Lung (tissue), 12 donors: ENCODE results near the gene ATN1. TPM values are rescaled to one million over a fixed set of nuclear protein-coding genes. Genes with fewer than 3 reads are reported as not detected.

Experiments
- ATAC-seq: fragments of 200-7000 bp; cut with Tn5 transposase; one replicate; pipeline ENCODE4 v1.9.1; 2020; ENCODE audit warnings: moderate number of reproducible peaks; ENCODE audit not compliant: insufficient read depth, low FRiP score
- DNase-seq, 3 donors: peaks; one replicate each; pipeline ENCODE4 v3.0.0-alpha.2; 2013 to 2017
- H3K27ac ChIP-seq, 2 donors: one replicate each; pipeline ENCODE4 v1.5.1; 2013; ENCODE audit warnings: mild to moderate bottlenecking in 2 of 2, moderate library complexity in 2 of 2, control low read depth in 1 of 2, inconsistent platforms in 1 of 2, low read depth in 1 of 2, low read length in 1 of 2
- H3K27me3 ChIP-seq, 3 donors: one replicate each; pipeline ENCODE4 v1.5.1; 2013; ENCODE audit warnings: low read length in 2 of 3; ENCODE audit not compliant: control insufficient read depth in 3 of 3, insufficient read depth in 3 of 3
- H3K36me3 ChIP-seq, 4 donors: one replicate each; pipeline ENCODE4 v1.5.1; 2013; ENCODE audit warnings: low read length in 4 of 4, mild to moderate bottlenecking in 1 of 4, moderate library complexity in 1 of 4; ENCODE audit not compliant: control insufficient read depth in 4 of 4, insufficient read depth in 4 of 4
- H3K4me1 ChIP-seq, 5 donors: one replicate each; pipeline ENCODE4 v1.5.1; 2013; ENCODE audit warnings: low read length in 5 of 5, mild to moderate bottlenecking in 2 of 5, moderate library complexity in 1 of 5; ENCODE audit not compliant: control insufficient read depth in 5 of 5, insufficient read depth in 5 of 5
- H3K4me3 ChIP-seq: one replicate; pipeline ENCODE4 v1.5.1; 2013; ENCODE audit warnings: mild to moderate bottlenecking, control low read depth, moderate library complexity
- H3K9ac ChIP-seq, 2 donors: one replicate each; pipeline ENCODE4 v1.5.1; 2013; ENCODE audit warnings: low read length in 2 of 2, control low read depth in 1 of 2; ENCODE audit not compliant: insufficient read depth in 1 of 2
- H3K9me3 ChIP-seq, 4 donors: one replicate each; pipeline ENCODE4 v1.5.1; 2013; ENCODE audit warnings: low read length in 3 of 4, mild to moderate bottlenecking in 1 of 4, moderate library complexity in 1 of 4; ENCODE audit not compliant: control insufficient read depth in 4 of 4, insufficient read depth in 3 of 4
- CTCF ChIP-seq: IDR thresholded peaks from 2 replicates; pipeline ENCODE4 v1.5.1; 2012; ENCODE audit warnings: mild to moderate bottlenecking; ENCODE audit errors: control extremely low read depth, extremely low read depth
- WGBS, 2 donors: extraction: QIAGEN DNeasy Blood & Tissue Kit; methylation state at CpG; one replicate each; pipeline ENCODE4 v1.1.7; 2013; 5-methylcytosine and 5-hydroxymethylcytosine counted together
- polyA plus RNA-seq, 2 donors: library from polyadenylated mRNA; stranded (reverse); fragments of 200-250 nt; gene quantifications; one replicate each; pipeline ENCODE4 v1.2.1, GENCODE V29; 2013
- total RNA-seq, 2 donors: library from RNA; depleted of rRNA in 1 of 2; stranded (reverse); fragments of >200 nt in 1 of 2; gene quantifications; one replicate each; pipeline ENCODE4 v1.2.1, GENCODE V29; 2014 to 2021
- donor health status: control.
- donor health status: control.
- donor health status: Bipolar disorder and iron deficiency.
- donor health status: healthy.
- donor health status: DM: yes; HTN: yes; CAD: no.

The ATN1 gene
- total and polyA plus RNA-seq, 4 donors = 63.5 to 113 (median 79.8) TPM

DNA sequence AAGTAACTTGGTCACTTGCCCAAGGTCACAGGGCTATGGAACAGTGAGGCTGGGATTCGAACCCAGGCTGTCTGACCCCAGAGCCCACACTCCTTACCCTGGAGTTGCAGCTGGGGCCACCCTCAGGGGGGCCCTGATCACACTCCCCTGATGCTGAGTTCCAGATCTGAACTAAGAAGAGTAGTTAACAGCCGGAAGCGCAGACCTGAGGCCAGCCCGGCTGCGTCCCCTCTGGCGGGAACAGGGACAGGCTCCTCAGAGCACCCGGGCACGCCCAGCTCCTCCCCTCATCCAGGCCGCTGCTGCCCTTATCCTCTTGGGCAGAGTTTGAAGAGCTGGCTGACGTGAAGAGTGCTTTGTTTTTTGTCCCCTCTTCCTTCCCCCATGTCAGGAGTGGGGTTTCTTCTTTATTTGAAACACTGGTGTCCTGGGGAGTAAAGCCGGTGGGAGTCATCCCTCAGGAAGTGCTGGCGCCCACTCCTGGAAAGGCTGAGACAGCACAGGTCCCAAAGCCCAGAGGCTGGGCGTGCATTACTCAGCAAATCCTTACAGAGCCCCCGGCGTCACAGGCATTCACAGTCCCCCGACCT is 34.0 kb downstream of the ATN1 start:
- 11 to 14% methylated on average over 16 of the region's 16 CpGs for WGBS, 2 donors
- no peak for TF ChIP-seq CTCF
- Histone ChIP-seq H3K9ac (peak overlapping the region in 1 of 2 donors; percentile 42), H3K27me3 (no peaks in the 10 kb centered on the region), H3K4me3 (no peak overlapping the region), H3K9me3 (no peaks in the 10 kb centered on the region), H3K27ac (peak overlapping the region; percentile 38 to 92), H3K36me3 (peaks cover 3 to 27% (median 11%) of the 10 kb centered on the region in 4 donors), H3K4me1 (peaks cover 0 to 27% (median 16%) of the 10 kb centered on the region in 5 donors)
- ATAC-seq (peak; percentile 23), DNase-seq (peak; percentile 70 to 76 (median 75))

DNA sequence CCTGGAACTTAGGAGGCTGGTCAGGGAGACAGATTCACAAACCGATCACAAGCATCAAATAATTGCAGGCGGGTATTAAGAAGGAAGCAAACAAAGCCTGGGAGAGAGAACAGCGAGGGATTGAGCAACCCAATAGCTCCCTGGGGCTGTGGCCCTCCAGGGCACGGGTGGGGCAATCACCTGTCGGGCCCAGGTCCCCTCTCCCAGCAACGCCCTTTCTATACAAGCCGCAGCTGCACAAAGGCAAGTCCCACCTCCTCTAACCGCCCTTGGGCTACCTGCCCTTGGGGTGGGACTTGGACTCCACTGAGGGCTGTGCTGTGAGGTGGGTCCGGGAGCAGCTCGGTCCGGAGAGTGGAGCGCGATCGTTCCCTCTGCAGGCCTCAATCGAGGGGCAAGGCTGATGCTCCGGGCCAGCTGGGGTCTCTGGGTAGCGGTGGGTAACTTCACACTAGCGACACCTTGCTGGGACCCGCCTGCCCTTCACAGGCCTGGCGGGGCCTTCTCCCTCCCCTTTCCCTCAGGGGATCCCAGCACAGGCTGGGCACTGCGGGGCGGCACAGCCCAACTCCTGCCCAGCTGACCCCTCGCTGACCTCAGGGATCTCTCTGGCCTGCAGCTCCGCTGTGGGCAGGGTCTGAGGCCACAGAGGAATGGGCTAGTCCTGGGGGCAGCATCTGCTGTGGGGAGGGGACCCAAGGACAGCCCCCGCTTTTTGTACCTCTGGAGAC is 34.7 kb downstream of the ATN1 start:
- peaks cover 0 to 27% (median 16%) of the 10 kb centered on the region in 5 donors for H3K4me1 ChIP-seq
- no peaks in the 10 kb centered on the region for H3K27me3 ChIP-seq
- WGBS, 2 donors = 58 to 59% methylated on average over 25 of the region's 25 CpGs
- DNase-seq (no peak), ATAC-seq (peak; percentile 32)
- TF ChIP-seq CTCF = no peak
- peaks cover 4 to 29% (median 17%) of the 10 kb centered on the region in 4 donors for H3K36me3 ChIP-seq
- peak overlapping the region; percentile 38 to 92 for H3K27ac ChIP-seq
- H3K9ac ChIP-seq = peak overlapping the region; percentile 42 to 77
- H3K9me3 ChIP-seq = no peaks in the 10 kb centered on the region
- no peak overlapping the region for H3K4me3 ChIP-seq

- Histone ChIP-seq H3K27ac (peak overlapping the region in 1 of 2 donors; percentile 92), H3K4me3 (peak overlapping the region; percentile 50), H3K4me1 (peaks cover 0 to 25% (median 16%) of the 10 kb centered on the region in 5 donors), H3K27me3 (no peaks in the 10 kb centered on the region), H3K9me3 (no peaks in the 10 kb centered on the region), H3K36me3 (peaks cover 6 to 33% (median 23%) of the 10 kb centered on the region in 4 donors), H3K9ac (peak overlapping the region in 1 of 2 donors; percentile 77)
- 67 to 74% methylated on average over 32 of the region's 32 CpGs for WGBS, 2 donors
- DNase-seq (peak; percentile 63 to 84 (median 83)), ATAC-seq (peak; percentile 56)
- no peak for TF ChIP-seq CTCF
Observed at GRCh38 chr12:6963016-6963731, 35.4 kb downstream of the ATN1 start.
